Measurements from ENCODE around the gene PDGFD.
A peak's percentile ranks its signal among the peaks of the same experiment; 100 is the strongest.

Gene PDGFD

GRCh38 chr11:103875855-103876510 lies 288.0 kb downstream of the PDGFD start:
- DNase-seq = no peak

- no peak for DNase-seq
These were observed 291.2 kb downstream of the PDGFD start for GRCh38 chr11:103872748-103873147.

DNA sequence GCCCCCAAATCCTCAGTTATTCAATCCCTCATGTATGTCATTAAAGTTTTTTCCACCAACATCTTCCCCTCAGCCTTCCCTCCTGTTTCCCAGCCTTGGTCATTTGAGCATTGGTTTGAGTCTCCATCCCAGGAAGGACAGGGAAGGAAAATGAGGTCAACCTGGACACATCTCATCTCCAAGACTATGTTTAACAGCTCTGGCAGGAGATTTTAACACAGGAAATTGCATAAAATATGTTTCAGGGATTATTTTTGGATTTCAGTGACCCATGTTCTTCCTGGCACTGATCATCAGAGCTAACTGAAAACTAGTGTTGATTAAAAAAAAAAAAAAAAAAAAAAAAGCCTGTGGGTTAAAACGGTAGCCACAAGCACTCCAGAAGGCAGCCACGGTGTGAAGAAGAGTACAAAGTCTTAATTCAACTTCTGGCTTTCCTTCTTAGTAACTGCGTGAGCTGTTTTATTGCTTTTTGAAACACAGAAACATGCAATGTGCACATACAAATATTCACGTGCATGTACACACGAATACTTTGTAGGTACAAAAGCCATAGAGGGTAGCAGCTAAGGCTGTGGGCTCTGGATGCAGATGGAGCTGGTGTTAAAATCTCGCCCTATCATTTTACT lies 291.9 kb downstream of the PDGFD start:
- DNase-seq = no peak

- peak; percentile 55 for DNase-seq
These were observed 293.1 kb downstream of the PDGFD start for GRCh38 chr11:103870821-103871309.

- DNase-seq = no peak
These were observed 296.5 kb downstream of the PDGFD start for GRCh38 chr11:103867481-103867880.

DNA sequence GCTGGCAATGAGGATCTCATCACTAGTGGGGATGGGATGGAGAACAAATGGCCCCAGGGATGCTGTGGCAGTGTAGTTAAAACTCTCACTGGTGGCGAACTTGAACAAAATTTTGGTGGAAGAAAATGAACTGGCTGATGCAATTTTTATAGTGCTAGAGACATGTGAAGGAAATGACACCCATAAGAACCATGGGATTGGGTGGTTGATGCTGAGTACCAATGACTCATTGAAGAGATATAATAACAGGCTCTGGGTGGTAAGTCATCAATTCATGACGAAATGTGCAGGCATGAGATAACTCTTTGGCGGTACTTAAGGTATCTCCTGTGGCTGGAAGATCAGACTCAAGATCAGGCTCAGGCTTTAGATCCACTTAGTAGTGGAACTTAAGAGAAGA lies 300.4 kb downstream of the PDGFD start:
- no peak for DNase-seq

- no peak for DNase-seq
These were observed 301.2 kb downstream of the PDGFD start for GRCh38 chr11:103862802-103863174.

GRCh38 chr11:103862094-103862801 lies 301.7 kb downstream of the PDGFD start:
- no peak for DNase-seq
